ENCODE results near the gene ZFPL1. TPM values are rescaled to one million over a fixed set of nuclear protein-coding genes. Genes with fewer than 3 reads are reported as not detected.

Gene ZFPL1
- total RNA-seq, 1 donor from 2014 or later, result 61.1 TPM

DNA sequence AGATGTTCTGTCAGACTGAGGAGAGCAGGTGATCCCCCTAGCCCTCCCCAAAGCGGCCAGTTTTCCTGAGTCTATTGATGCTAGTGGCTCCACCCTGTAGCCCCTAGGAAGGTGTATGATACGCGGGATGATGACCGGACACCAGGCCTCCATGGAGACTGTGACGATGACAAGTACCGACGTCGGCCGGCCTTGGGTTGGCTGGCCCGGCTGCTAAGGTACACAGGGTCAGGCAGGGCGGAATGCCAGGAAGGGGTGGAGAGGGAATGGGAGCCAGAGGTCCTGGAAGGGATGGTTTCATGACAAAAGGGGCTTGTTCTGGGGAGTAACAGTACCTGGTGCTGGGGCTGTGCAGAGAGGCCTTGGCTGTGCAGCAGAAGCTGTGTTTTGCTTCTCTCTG, 3.2 kb downstream of the ZFPL1 start:
- TF ChIP-seq, protein P1, sequence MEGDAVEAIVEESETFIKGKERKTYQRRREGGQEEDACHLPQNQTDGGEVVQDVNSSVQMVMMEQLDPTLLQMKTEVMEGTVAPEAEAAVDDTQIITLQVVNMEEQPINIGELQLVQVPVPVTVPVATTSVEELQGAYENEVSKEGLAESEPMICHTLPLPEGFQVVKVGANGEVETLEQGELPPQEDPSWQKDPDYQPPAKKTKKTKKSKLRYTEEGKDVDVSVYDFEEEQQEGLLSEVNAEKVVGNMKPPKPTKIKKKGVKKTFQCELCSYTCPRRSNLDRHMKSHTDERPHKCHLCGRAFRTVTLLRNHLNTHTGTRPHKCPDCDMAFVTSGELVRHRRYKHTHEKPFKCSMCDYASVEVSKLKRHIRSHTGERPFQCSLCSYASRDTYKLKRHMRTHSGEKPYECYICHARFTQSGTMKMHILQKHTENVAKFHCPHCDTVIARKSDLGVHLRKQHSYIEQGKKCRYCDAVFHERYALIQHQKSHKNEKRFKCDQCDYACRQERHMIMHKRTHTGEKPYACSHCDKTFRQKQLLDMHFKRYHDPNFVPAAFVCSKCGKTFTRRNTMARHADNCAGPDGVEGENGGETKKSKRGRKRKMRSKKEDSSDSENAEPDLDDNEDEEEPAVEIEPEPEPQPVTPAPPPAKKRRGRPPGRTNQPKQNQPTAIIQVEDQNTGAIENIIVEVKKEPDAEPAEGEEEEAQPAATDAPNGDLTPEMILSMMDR (conservative IDR thresholded peaks at IDR 0.05; ENCODE audit: low read depth, low read length), result no peak
- DNase-seq (ENCODE audit: low read depth), result no peak
- H3K4me3 ChIP-seq (ENCODE audit: low read depth, low read length), result no peak overlapping the region

DNA sequence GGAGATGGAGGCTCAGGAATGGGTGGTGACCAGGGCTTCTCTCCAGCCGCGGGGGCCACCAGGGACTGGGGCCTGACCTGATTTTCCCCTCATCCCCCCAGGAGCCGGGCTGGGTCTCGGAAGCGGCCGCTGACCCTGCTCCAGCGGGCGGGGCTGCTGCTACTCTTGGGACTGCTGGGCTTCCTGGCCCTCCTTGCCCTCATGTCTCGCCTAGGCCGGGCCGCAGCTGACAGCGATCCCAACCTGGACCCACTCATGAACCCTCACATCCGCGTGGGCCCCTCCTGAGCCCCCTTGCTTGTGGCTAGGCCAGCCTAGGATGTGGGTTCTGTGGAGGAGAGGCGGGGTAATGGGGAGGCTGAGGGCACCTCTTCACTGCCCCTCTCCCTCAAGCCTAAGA, 3.8 kb downstream of the ZFPL1 start:
- no peak for DNase-seq (ENCODE audit: low read depth)
- no peak overlapping the region for H3K4me3 ChIP-seq (ENCODE audit: low read depth, low read length)
- TF ChIP-seq, protein P1 (conservative IDR thresholded peaks at IDR 0.05; ENCODE audit: low read depth, low read length), result no peak

DNA sequence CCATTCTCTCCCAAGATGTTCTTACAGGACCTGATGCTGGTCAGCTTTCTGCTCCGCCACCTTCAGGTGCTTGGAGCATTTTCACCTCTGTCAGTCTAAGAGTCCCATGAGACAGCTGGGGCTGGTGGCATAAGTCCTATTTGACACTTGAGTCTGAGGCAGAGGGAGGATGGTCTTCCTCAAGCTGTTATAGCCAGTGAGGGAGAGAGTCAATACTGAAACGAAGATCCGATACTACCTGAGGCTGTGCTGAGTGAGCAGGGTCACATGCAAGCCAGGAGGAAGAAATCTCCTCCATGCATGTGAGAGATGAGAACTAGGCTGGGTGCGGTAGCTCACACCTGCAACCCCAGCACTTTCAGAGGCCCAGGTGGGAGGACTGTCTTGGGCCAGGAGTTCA, 5.6 kb downstream of the ZFPL1 start:
- no peak overlapping the region for H3K4me3 ChIP-seq (ENCODE audit: low read depth, low read length)
- no peak for DNase-seq (ENCODE audit: low read depth)
- TF ChIP-seq, protein P1 (conservative IDR thresholded peaks at IDR 0.05; ENCODE audit: low read depth, low read length), result no peak

DNA sequence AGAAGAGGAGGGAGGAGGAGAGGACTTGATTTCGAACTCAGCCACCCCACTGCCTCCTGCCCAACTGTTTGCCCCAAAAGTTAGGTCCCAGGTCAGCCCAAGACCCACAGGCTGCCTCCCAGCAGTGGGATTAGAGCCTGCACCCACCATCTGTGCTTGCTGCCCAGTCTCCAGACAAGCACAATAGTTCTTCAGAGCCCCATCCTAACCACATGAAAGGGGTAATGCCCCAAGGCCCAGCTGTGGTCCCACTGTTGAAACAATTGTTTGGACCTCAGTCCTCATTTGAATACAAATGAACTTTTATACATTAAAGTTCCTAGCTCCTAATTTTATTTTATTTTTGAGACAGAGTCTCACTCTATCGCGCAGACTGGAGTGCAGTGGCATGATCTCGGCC, 6.6 kb downstream of the ZFPL1 start:
- DNase-seq (ENCODE audit: low read depth), result no peak
- no peak overlapping the region for H3K4me3 ChIP-seq (ENCODE audit: low read depth, low read length)
- TF ChIP-seq, protein P1 (conservative IDR thresholded peaks at IDR 0.05; ENCODE audit: low read depth, low read length), result no peak

DNA sequence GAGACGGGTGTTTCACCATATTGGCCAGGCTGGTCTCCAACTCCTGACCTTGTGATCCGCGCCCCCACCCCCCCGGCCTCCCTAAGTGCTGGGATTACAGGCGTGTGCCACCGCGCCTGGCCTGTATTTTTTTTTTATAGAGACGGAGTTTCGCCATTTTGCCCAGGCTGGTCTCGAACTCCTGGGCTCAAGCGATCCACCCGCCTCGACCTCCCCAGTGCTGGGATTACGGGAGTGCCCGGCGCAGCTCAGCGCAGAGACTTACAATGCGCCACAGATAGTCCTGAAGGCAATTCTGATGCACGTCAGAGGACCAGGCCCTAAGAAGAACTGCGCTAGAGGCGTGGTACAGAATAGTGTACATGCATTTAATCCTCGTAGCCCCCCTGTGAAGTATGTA, 11.4 kb downstream of the ZFPL1 start:
- TF ChIP-seq, protein P1 (conservative IDR thresholded peaks at IDR 0.05; ENCODE audit: low read depth, low read length), result no peak
- peak overlapping the region; percentile 81 for H3K4me3 ChIP-seq (ENCODE audit: low read depth, low read length)
- DNase-seq (ENCODE audit: low read depth), result no peak

DNA sequence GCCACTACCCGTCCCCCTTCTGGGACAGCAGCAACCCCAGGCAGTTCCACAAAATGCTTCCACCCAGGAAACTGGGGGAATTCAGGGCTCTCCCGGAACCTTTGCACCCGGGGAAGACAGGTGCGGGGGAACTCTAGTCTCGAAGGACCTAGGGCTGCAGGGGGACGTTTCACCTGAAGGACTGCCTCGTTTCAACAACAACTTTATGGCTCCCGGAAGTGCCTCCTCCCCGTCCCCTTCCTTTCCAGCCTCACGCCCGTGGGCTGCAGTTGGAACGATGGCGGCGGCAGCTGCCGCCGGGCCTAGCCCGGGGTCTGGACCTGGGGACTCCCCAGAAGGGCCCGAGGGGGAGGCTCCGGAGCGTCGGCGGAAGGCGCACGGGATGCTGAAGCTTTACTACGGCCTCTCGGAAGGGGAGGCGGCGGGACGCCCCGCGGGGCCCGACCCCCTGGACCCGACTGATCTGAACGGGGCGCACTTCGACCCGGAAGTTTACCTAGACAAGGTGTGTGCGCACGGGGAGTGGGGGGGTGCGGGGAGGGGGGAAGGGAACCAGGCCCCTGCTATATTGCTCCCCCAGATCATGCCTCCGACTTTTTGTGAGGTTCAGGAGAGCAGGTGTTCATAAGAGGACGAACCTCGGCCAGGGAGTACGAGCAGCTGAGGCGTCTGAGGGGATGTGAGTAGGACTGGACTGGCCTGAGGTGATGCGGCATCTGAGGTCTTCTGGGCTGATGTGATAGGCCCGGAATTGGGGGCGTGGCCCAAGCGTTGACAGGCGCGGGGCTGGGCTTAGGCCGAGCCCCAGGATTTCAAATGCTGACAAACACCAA, 12.2 kb downstream of the ZFPL1 start, which contains the start of gene VPS51:
Gene VPS51 (plus strand): TSS at position 241 of the 833 bp plus-strand sequence. CDS start 37 bp downstream, at position 278.
- TF ChIP-seq, protein P1 (conservative IDR thresholded peaks at IDR 0.05; ENCODE audit: low read depth, low read length), result no peak
- H3K4me3 ChIP-seq (ENCODE audit: low read depth, low read length), result peak within 1 kb of the TSS; percentile 81
- no peak for DNase-seq (ENCODE audit: low read depth)

DNA sequence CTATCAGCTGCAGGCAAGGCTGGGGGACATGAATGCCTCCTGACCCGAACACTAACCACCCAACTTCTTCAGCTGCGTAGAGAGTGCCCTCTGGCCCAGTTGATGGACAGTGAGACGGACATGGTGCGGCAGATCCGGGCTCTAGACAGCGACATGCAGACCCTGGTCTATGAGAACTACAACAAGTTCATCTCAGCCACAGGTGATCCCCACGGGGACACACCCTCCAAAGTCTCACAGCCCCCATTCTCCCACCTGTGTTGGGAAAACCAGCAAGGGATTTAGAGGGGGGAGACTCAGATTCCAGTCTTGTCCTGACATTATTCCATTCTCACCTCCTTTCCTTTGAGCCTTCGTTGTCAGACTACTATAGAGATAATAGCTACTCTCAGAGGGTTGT, 12.9 kb downstream of the ZFPL1 start:
- H3K4me3 ChIP-seq (ENCODE audit: low read depth, low read length), result peak overlapping the region; percentile 81
- TF ChIP-seq, protein P1 (conservative IDR thresholded peaks at IDR 0.05; ENCODE audit: low read depth, low read length), result no peak
- DNase-seq (ENCODE audit: low read depth), result no peak
